Measurements from ENCODE around the gene COX17. TPM values are rescaled to one million over a fixed set of nuclear protein-coding genes. Genes with fewer than 3 reads are reported as not detected.

COX17 gene
- total and polyA plus RNA-seq, 7 donors: 19.0 to 267 (median 61.4) TPM

DNA sequence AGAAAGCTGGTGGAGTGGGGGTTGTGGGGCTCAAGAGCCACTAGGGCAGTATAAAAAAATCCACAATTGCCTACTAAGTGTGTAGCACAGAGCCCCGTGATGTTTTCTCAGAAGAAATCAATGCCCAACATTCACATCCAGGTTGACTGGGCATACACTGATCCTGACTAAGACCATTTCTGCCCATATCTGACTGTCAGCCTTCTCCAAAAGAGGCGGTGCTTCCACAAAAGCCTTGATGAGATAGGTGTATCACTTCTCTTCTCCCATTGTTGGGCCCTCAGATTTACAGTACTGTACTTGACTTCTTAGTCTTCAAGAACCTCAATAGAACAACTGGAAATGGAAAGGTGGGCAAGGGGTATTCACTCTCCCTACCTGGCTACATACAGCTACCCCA is 18.2 kb downstream of the COX17 start:
- peaks cover 0 to 19% (median under 1%) of the 10 kb centered on the region in 4 donors for H3K36me3 ChIP-seq
- WGBS, 2 donors: 94 to 97% methylated on average over 2 of the region's 2 CpGs
- DNase-seq: no peak
- H3K4me3 ChIP-seq: peak overlapping the region; percentile 46 to 64 (median 54)
- peak overlapping the region; percentile 79 to 91 (median 89) for H3K27ac ChIP-seq
- TF ChIP-seq POLR2AphosphoS5 (IDR thresholded peaks at IDR 0.05): peak in 1 of 4 donors; percentile 11
- TF ChIP-seq, protein P1, sequence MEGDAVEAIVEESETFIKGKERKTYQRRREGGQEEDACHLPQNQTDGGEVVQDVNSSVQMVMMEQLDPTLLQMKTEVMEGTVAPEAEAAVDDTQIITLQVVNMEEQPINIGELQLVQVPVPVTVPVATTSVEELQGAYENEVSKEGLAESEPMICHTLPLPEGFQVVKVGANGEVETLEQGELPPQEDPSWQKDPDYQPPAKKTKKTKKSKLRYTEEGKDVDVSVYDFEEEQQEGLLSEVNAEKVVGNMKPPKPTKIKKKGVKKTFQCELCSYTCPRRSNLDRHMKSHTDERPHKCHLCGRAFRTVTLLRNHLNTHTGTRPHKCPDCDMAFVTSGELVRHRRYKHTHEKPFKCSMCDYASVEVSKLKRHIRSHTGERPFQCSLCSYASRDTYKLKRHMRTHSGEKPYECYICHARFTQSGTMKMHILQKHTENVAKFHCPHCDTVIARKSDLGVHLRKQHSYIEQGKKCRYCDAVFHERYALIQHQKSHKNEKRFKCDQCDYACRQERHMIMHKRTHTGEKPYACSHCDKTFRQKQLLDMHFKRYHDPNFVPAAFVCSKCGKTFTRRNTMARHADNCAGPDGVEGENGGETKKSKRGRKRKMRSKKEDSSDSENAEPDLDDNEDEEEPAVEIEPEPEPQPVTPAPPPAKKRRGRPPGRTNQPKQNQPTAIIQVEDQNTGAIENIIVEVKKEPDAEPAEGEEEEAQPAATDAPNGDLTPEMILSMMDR (IDR thresholded peaks at IDR 0.05): no peak
- no peak for TF ChIP-seq EP300 (IDR thresholded peaks at IDR 0.05)
- no peaks in the 10 kb centered on the region for H3K9me3 ChIP-seq
- intact Hi-C loops (cut with DNase I): no loop called here
- peaks cover 0 to 72% (median 62%) of the 10 kb centered on the region in 4 donors for H3K4me1 ChIP-seq
- H3K27me3 ChIP-seq: no peaks in the 10 kb centered on the region

DNA sequence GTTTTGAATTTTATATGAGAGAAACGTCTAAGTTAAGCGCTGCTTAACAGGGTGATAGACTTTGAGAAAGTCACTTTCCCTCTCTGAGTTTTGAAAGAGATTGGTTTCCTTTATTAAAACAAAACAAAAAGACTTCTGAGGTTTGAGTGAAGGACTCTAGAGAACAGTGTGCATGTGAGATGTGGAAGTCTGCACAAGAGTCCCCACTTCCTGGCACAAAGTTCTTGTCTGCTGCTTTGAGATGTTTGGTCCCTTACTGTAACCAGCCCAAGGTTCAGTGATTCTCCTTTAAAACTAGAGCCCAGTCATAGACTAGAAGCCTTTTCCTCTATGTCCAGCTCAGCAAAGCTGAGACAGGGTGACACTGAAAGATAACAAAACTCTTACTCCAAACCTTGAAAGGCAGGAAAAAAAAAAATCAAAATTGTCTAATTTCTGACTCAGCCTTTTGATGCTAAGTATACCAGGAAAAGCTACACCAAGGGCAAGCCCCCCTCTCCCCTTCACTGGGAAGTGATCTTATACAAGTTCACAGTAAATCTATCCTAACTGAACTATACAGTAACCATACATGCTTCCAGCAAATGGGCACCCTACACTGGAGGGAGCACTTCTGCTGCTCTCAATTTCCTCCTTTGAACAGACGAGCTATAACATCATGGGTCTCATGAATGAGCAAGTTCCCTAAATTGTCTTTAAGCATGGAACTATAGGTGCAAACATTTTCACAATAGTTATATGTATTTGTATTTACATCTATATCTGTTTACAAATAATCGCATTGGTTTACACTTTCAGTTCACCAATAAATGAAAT is 19.1 kb downstream of the COX17 start:
- no peak for DNase-seq
- Histone ChIP-seq H3K27me3 (no peaks in the 10 kb centered on the region), H3K9me3 (no peaks in the 10 kb centered on the region), H3K4me1 (peaks cover 0 to 70% (median 57%) of the 10 kb centered on the region in 4 donors), H3K4me3 (peak overlapping the region; percentile 46 to 64 (median 54)), H3K36me3 (peaks cover 0 to 24% (median 2%) of the 10 kb centered on the region in 4 donors), H3K27ac (peak overlapping the region in 3 of 4 donors; percentile 88 to 91 (median 90))
- 65 to 92% methylated on average over 4 of the region's 4 CpGs for WGBS, 2 donors
- intact Hi-C loops (cut with DNase I): no loop called here
- peak in 1 of 4 donors; percentile 7 for TF ChIP-seq POLR2AphosphoS5 (IDR thresholded peaks at IDR 0.05)
- no peak for TF ChIP-seq EP300 (IDR thresholded peaks at IDR 0.05)

GRCh38 chr3:119653876-119654275 is 23.3 kb downstream of the COX17 start:
- no peak for DNase-seq
- no peak overlapping the region for H3K4me3 ChIP-seq
- H3K4me1 ChIP-seq: peaks cover 0 to 88% (median 58%) of the 10 kb centered on the region in 4 donors
- 28 to 41% methylated on average over 2 of the region's 2 CpGs for WGBS, 2 donors
- peak overlapping the region in 3 of 4 donors; percentile 11 to 32 (median 12) for H3K27ac ChIP-seq
- TF ChIP-seq POLR2A (IDR thresholded peaks at IDR 0.05): no peak
- TF ChIP-seq, protein P1 (IDR thresholded peaks at IDR 0.05): no peak
- TF ChIP-seq POLR2AphosphoS5 (IDR thresholded peaks at IDR 0.05): no peak
- no peak for TF ChIP-seq EP300 (IDR thresholded peaks at IDR 0.05)
- H3K36me3 ChIP-seq: peaks cover 0 to 45% (median 2%) of the 10 kb centered on the region in 4 donors
- H3K27me3 ChIP-seq: no peaks in the 10 kb centered on the region
- no peaks in the 10 kb centered on the region for H3K9me3 ChIP-seq
- intact Hi-C loops (cut with DNase I): no loop called here

GRCh38 chr3:119652306-119653033 is 24.7 kb downstream of the COX17 start:
- Histone ChIP-seq H3K4me3 (no peak overlapping the region), H3K27ac (peak overlapping the region; percentile 24 to 59 (median 45)), H3K4me1 (peaks cover 0 to 96% (median 70%) of the 10 kb centered on the region in 4 donors), H3K36me3 (peaks cover 4 to 57% (median 8%) of the 10 kb centered on the region in 4 donors), H3K9me3 (no peaks in the 10 kb centered on the region), H3K27me3 (no peaks in the 10 kb centered on the region)
- intact Hi-C loops (cut with DNase I): no loop called here
- no peak for DNase-seq
- WGBS, 2 donors: 91 to 92% methylated on average over 7 of the region's 7 CpGs
- TF ChIP-seq POLR2AphosphoS5 (IDR thresholded peaks at IDR 0.05): peak in 2 of 4 donors; percentile 16 to 44
- TF ChIP-seq, protein P1 (IDR thresholded peaks at IDR 0.05): no peak

- H3K36me3 ChIP-seq: peaks cover 9 to 73% (median 14%) of the 10 kb centered on the region in 4 donors
- H3K27ac ChIP-seq: peak overlapping the region in 3 of 4 donors; percentile 38 to 78 (median 59)
- intact Hi-C loops (cut with DNase I): no loop called here
- H3K4me1 ChIP-seq: peaks cover 0 to 79% (median 62%) of the 10 kb centered on the region in 4 donors
- no peaks in the 10 kb centered on the region for H3K9me3 ChIP-seq
- 68 to 78% methylated on average over 3 of the region's 3 CpGs for WGBS, 2 donors
- DNase-seq: no peak
- no peak overlapping the region for H3K4me3 ChIP-seq
- TF ChIP-seq, protein P1 (IDR thresholded peaks at IDR 0.05): no peak
- TF ChIP-seq POLR2AphosphoS5 (IDR thresholded peaks at IDR 0.05) (no peak), POLR2A (IDR thresholded peaks at IDR 0.05) (no peak), EP300 (IDR thresholded peaks at IDR 0.05) (no peak)
- no peaks in the 10 kb centered on the region for H3K27me3 ChIP-seq
These were observed 27.4 kb downstream of the COX17 start for GRCh38 chr3:119649761-119650160.

Measured in sigmoid colon (tissue), 7 donors.